ENCODE data around the gene RRAGD.
"Not testable (repeated sequence)": the region's sequence is repeated elsewhere in the genome, so short reads cannot be mapped to it uniquely, and the experiment has no call there.

The RRAGD gene

DNA sequence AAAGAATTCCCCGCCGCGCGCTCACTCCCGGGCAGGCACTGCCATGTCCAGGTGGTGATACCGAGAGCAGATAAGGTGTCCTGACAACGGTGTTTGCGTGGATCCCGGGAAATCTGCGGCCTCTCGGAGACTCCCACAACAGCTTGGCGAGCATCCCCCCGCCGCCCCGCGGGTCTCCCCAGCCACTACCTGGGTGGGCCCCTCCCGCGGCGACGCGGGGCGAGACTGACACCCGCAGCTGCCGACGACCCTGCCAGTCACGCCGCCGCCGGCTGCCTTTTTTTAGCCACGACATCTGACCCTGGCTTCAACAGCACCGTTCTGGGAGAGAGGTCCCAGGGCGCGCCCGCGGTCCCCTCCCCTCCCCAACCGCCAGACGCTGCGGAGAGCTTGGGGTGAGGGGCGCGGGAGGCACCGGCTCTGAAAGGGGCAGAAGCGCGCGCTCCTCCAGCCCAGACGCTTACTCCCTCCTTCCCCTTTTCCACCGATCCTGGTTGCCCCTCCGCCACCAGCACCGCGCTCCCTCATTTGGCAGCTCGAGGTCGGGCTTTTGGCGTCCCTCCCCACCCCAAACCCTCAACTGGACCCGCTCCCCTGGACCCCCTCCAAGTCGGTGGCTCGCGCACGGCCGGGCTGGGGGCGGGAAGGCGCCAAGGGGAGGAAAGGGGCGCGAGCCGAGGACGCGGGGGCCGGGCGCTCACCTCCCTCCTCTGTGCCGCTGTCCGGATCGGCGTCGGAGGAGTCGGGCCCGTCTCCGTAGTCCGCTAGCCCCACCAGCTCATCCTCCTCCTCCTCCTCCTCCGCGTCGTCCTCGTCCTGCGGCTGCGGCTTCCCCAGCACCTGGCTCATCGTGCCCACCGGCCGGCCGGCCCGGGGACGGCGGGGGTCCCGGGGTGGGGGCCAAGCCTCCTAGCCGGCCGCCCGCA is 665 bp downstream of the RRAGD start:
- peak; percentile 8 for DNase-seq (ENCODE audit: low read depth)

DNA sequence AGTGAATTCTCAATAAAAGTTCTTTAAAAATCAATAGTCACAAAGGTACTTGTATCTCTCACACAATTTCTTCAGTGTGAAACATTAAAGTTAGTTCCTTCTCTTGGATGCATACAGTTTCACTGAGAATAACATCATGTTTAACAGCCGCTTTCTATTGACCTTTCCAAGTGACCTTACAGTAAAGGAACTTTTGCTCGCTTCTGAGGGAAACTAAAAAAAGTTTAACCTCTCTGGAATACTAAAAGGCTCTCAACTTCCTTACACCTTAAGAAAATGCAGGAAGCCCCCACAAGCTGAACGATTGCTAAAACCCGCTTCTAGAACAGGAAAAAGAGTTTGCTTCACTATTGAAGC is 1.3 kb downstream of the RRAGD start:
- no peak for DNase-seq (ENCODE audit: low read depth)

DNA sequence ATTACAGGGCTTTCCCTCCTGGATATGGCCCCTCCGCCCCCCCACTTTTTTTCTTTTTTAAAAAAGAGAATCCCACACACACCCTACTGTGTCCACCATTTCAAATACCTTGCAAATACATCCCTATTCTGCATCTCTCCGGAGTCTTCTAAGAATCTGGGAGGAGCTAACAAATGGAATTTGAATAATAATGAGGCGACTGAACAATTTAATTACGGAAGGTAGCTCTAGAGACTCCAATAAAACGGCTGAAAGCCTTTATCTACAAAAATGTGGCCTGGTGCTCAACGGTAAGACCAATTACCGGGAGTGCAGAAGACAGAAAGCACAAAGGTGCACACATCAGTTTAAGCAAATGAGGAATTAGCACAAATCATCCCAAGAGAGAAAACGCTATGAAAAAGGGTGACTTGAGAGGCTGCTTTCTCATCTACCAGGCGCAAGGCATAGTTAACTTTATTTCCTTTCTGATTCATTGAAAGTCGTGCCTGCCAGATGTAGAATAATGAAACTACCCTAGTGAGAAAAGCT is 1.8 kb downstream of the RRAGD start:
- DNase-seq (ENCODE audit: low read depth) = no peak

DNA sequence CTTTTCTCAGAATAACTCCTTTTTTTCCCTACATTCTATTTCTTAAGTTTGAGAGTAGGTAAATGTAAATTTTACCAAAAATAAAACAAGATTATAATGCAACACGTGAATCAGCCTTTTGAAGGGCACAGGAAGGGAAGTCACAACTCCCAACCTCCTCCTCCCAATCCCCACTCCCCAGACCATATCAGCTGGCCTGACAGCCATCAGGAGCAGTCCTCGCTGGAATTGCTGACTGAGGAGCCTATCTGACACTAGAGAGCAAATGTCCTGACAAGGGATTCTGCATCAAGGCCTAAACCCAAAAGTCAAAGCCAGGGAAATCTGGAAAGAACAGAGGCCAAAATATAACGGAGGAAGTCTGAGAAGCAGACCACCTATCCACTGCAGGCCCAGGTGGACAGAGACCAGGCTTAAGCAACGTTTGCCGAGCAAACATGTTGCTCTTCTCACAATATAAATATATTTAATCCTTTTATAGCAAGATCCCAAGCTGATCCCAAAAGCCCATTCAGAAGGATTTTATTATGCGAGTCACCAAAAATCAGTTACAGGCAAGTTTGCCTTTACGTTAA is 2.5 kb downstream of the RRAGD start:
- DNase-seq (ENCODE audit: low read depth) = no peak

DNA sequence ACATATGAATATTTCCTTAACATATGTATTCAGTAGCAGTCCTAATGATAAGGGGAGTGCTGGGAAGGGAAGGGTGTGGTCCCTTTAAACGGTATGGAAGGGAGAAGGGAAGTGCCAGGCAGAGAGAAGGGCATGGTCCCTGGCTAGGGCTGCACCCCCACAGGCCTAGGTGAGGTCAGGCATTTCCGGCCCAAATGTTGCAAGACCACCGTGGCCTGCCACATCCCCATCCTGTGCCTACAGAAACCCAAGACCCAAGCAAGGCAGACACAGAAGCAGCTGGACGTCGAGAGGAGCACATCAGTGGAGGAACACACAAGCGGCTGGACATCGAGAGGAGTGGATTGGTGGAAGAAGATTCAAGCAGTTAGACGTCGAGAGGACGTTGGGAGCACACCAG is 5.9 kb downstream of the RRAGD start:
- DNase-seq (ENCODE audit: low read depth) = no peak

DNA sequence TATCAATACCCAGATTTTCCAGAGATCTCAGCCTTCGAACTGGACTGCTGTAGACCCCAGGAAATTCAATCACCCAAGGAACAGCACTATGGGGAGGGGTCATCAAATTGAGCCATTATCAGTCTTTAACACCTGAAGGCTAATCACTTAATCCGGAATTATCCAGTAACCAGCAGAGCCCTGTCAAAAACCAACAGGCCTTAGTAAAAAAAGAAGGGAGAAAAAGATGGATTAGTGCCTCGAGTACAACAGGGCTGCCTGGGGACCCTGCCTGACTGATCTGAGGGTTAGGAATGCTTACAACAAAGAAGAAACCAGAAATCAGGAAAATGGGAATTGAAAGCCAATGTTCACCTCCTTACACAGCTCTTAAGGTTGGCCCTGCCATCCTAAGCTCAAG is 7.6 kb downstream of the RRAGD start:
- DNase-seq (ENCODE audit: low read depth) = no peak

DNA sequence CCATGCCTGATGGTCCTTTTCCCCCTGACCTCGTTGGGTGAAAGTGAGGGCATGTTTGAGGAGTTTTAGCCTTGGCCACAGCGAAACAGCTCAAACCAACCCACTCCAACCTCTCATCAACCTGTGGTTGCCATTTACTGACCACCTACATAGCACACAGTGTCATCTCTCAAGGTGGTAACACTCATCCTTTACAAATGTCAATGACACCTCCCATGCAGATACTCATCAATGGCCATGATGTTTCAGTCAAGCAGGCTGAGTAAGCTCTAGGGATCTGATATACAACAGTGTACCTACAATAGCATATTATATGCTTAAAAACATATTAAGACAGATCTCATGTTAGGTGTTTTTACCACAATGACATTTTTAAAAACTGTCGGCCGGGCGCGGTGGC is 9.3 kb downstream of the RRAGD start:
- no peak for DNase-seq (ENCODE audit: low read depth)

DNA sequence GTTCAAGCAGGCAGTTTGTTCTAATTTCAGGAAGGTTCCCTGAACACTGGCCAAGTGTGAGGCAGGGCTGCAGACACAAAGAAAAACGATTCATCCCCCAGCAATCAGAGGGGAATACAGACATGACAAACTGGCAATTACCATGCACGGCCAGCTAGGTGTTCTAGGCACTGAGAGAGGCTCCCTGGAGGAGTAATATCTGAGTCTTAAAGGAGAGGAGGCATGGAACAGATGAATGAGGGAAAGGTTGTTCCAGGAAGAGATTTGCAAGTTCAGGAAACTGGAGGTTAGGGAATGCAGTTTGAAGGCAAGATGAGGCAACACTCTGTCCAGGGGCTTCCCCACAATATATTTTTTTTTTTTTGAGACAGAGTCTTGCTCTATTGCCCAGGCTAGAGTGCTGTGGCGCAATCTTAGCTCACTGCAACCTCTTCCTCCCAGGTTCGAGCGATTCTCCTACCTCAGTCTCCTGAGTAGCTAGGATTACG is 11.1 kb downstream of the RRAGD start:
- DNase-seq (ENCODE audit: low read depth) = no peak

DNA sequence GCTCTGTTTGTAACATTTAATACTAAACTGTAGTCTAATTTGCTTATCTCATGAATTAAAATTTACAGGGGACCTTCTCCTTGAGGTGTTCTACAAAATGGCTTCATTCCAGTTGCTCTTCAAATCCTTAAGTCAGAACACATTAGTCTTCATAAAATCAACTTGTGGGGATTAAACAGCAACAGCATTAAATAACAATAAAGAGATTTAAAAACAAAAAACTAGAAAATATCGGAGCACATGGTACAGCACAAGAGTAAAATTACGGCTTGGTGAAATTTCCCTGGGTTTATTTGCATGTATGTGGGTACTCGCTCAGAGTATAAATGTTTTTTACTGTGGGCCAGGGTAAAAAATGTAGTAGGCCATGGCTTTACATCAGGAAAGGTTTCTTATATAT is 12.0 kb downstream of the RRAGD start:
- DNase-seq (ENCODE audit: low read depth) = no peak

DNA sequence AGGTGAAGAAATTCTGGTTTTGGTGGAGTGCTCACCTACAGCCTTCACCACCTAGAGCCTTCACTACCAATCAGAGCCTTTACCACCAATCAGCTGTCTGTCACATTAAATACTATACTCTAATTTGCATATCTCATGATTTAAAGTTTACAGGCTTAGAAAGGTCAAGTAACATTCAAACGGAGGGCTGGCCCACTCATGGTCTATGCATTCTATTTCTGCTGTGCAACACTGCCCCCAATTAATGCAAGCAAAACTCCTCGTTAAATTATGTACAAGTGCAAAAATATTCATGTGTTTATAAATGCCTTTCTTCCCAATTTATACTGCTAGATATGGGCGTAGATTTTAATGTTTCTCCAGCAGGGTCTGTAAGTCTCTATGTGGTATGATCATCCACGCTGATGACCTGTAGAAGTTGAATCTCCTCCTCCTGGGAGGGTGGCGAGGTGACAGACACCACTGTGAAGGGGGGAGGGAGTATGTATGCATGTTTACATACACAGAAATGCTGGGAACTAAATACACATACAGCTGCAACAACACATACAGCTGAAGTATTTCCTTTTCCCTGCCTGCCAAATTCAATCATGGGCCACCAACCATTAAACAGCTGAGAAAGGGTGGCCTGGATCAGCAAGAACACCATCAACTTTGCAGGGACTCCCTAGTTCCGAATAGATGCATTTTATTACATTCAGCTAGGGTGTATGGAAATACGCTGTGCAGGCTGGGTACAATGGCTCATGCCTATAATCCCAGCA is 13.1 kb downstream of the RRAGD start:
- no peak for DNase-seq (ENCODE audit: low read depth)

DNA sequence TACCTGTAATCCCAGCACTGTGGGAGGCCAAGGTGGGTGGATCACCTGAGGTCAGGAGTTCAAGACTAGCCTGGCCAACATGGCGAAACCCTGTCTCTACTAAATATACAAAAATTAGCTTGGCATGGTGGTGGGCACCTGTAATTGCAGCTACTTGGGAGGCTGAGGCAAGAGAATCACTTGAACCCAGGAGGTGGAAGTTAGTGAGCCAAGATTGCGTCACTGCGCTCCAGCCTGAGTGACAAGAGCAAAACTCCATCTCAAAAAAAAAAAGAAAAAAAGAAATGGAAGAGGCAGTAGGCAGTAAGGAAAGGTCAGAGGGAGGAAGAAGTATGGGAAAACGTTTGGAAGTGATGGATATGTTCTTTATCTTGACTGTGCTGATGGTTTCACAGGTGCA is 14.2 kb downstream of the RRAGD start:
- not testable (repeated sequence) for DNase-seq (ENCODE audit: low read depth)

DNA sequence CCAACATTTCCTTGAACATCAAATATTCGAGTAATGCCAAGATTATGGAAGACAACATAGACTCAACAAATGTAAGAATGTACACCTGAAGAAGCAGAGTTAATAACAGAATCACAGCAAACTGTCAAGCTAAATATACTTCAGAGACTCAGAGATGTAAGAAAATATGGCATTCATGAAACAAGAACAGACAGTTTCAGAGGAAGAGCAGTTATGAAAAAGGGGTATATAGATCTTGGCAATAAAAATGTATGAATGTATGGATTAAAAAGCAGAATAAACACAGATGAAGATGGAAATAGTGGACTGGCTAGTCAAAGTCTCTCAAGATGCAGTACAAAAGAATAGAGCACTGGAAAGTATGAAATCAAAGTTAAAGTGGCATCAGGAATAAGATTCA is 18.4 kb downstream of the RRAGD start:
- no peak for DNase-seq (ENCODE audit: low read depth)

DNA sequence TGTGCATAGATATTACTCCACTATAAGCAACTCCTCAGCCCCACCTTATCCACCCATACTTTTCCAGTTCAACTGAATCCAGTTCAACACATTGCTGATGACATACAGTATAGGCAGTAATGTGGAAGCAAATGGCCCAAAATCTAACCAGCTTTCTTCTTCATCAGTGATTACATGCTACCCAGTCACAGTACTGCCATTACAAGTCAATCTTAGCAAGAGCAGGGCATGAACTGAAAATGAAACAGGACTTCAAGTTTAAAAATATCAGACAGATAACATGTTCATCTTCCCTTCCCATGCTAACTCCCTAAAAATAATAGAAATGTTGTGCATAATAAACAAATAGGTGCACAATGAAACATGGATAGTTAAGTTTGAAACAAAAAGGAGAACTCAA is 19.2 kb downstream of the RRAGD start:
- DNase-seq (ENCODE audit: low read depth) = no peak

DNA sequence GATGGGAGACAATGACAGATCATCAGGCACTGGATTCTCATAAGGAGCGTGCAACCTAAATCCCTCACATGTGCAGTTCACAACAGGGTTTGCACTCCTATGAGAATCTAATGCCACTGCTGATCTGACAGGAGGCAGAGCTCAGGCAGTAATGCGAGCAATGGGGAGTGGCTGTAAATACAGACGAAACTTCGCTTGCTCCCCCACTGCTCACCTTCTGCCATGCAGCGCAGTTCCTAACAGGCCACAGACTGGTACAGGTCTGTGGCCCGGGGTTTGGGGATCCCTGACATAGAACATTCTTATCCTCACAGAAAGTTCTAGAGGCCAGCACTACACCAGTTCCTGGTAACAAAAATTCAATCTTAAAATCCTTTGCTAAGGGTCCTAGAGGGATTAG is 23.2 kb downstream of the RRAGD start:
- no peak for DNase-seq (ENCODE audit: low read depth)

DNA sequence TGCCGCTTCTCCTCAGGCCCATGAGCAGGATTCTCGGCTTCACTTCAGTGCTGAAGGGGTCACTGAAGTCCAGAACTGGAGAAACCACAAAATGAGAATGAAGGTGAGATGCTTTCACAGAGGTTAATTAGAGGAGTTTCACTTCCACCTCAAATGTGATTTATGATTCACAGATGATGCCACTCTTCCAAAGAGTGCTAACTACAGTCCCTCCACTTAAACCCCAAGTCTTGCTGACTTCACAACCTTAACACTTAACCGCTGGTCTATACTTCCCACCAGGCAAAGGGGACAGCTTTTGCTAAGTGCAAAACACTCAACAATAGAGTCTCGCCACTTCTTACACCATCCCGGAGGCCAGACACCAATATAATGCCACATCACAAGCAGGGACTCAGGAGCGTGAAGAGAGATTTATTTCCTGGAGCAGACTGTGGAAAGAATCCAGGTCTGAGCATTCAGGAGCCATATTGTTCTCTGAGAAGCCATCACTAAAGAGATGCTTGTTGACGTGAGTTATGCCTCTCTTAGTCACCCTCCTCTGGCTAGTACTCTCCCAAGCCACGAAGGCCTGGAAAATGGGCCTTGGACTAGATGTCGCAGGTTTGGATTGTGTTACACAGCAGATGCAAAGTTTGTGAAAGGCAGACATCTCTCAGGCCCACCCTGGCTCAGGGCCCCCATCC is 24.4 kb downstream of the RRAGD start:
- no peak for DNase-seq (ENCODE audit: low read depth)

DNA sequence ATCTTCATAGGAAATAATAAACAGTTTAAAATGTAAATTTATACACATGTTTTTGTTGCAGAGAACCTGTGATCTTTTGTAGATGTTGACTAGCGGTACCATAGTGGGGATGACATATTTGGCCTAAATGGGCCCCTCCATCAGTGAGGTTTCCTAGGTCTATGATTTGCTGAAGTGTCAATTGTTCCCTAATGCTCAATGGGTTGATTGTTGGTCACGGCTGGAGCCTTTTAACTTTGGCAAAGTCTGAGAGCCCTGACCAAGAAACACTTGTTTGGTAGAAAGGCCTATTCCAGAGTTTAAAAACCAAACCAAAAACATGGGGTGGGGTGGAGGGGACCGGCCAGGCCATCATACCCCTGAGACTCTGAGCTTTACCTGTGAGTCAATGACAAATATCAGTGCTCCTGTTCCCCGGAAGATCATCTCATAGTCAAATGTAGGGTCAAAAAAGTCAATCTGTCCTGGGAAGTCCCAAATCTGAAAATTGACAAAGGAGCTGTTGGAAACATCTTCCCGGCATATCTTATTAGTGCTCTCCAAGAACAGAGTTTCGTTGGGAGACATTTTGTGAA is 25.1 kb downstream of the RRAGD start:
- DNase-seq (ENCODE audit: low read depth) = no peak

DNA sequence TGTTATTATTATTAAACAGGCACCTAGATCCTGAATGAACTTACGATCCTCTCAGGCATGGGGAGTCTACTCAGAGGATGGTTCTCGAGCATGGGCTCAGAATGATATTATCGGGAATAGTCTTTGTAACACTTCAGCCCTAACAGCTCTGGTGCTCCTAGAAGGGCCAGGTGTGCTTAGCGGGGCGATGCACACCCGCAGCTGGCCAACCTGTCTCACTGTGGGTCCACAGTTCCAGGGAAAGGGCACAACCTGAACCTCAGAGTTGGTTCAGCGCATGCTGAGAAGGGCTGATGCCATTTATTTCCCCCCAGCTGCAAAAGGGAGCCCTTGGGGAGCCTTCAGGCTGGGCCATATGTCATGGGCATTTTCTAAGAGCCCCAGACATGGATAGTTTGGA is 26.2 kb downstream of the RRAGD start:
- no peak for DNase-seq (ENCODE audit: low read depth)

DNA sequence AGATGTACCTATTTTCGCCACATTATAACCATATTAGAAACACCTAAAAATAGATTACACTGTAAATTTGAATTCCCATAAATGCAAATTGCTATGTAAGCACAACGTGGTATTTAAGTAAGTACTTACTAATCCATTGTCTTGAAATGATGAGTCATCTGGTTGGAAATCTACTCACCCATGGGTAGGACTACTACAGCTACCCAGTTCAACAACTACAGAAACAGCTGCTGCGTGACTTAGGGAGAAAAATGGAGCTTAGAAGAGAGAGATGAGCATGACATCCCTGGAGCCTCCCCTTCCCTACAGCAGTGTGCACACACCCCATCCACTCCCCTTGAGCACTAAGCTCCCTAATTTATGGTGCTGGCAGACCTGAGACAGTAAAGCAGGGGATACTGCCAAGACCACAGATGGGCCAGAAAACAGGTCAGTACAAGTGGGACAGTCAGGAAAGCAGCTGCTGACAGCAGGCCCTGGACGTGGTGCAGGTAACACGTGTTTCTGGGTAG is 26.9 kb downstream of the RRAGD start:
- peak; percentile 2 for DNase-seq (ENCODE audit: low read depth)

DNA sequence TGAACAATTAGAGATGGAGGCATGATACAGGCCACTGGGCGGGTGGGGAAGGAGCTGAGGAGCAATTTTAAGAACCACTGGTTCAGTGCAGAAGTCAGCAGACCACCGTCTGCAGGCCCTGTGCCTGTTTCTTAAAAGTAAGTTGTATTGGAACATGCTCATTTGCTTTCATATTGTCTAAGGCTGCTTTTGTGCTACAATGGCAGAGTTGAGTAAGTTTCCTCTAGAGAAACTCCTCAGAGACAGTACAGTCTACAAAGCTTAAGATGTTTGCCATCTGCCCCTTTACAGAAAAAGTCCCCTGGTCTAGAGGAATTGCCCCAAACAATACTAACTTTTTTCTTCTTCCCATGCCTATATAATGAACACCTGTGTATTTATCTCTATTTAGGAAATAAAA is 31.0 kb downstream of the RRAGD start:
- DNase-seq (ENCODE audit: low read depth) = no peak

DNA sequence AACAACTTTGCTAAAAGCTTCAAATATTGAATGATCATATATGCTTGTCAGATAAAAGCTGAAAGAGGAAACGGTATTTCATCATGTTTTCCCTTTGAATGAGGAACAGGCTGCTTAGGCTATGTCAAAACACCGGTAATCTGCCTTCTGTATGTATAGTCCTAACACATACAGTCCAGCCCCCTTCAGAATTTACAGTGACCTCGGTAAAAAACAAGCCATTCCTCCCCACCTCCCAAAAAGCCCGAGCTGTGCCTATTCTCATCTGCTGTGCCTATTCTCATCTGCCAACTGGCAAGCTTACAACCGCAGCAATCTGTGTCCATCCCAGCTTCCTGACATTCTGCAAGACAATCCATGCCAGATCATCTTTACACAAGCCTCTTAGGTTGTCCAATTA is 32.8 kb downstream of the RRAGD start:
- no peak for DNase-seq (ENCODE audit: low read depth)

DNA sequence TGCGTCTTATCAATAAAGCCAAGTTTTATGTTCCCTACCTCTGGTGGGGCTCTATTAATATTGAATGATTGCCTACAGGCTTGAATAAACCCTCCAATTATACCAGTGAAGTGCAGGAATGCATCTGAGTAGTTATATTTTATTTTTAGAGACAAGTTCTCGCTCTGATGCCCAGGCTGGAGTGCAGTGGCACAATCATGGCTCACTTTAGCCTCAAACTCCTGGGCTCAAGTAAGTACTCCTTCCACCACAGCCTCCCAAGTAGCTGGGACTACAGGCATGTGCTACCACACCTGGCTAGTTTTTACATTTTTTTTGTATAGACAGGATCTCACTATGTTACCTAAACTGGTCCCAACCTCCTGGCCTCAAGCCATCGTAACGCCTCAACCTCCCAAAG is 33.4 kb downstream of the RRAGD start:
- no peak for DNase-seq (ENCODE audit: low read depth)

All from EH (cell line).